Upper lobe of left lung (tissue), 6 donors: Measurements from ENCODE around the gene GOSR2. TPM values are rescaled to one million over a fixed set of nuclear protein-coding genes. Genes with fewer than 3 reads are reported as not detected.

Source experiments
- ATAC-seq, 2 donors: fragments of 200-7000 bp; cut with Tn5 transposase; one replicate each; pipeline ENCODE4 v1.9.1; 2022; ENCODE audit warnings: mild to moderate bottlenecking in 2 of 2, moderate library complexity in 2 of 2; ENCODE audit not compliant: low FRiP score in 2 of 2
- DNase-seq, 2 donors: peaks; one replicate each; pipeline ENCODE4 v3.0.0-alpha.2; 2019 to 2020
- H3K27ac ChIP-seq, 4 donors: fragments of 200-600 bp; sonication (generic); one replicate each; pipeline ENCODE4 v1.5.1; 2016 to 2019
- H3K27me3 ChIP-seq, 4 donors: fragments of 200-600 bp; sonication (generic); one replicate each; pipeline ENCODE4 v1.5.1; 2017 to 2019
- H3K36me3 ChIP-seq, 4 donors: fragments of 200-600 bp; sonication (generic); one replicate each; pipeline ENCODE4 v1.5.1; 2016 to 2019
- H3K4me1 ChIP-seq, 4 donors: fragments of 200-600 bp; sonication (generic); one replicate each; pipeline ENCODE4 v1.5.1; 2018 to 2019
- H3K4me3 ChIP-seq, 4 donors: fragments of 200-600 bp; sonication (generic); one replicate each; pipeline ENCODE4 v1.5.1; 2017 to 2019; ENCODE audit warnings: mild to moderate bottlenecking in 2 of 4, moderate library complexity in 1 of 4
- H3K9me3 ChIP-seq, 4 donors: fragments of 200-600 bp; sonication (generic); one replicate each; pipeline ENCODE4 v1.5.1; 2018 to 2019
- EP300 ChIP-seq, 4 donors: sonication (generic); formaldehyde crosslinking; IDR thresholded peaks; one replicate each; pipeline ENCODE4 v1.5.1; 2017; ENCODE audit warnings: antibody characterized with exemption in 4 of 4, control low read depth in 2 of 4
- POLR2A ChIP-seq, 4 donors: fragments of 450-650 bp; IDR thresholded peaks; one replicate each; pipeline ENCODE4 v1.5.1; 2016 to 2017; ENCODE audit warnings: antibody characterized with exemption in 4 of 4, mild to moderate bottlenecking in 2 of 4
- POLR2AphosphoS5 ChIP-seq, 2 donors: sonication (generic); formaldehyde crosslinking; IDR thresholded peaks; one replicate each; pipeline ENCODE4 v1.5.1; 2017; ENCODE audit warnings: antibody characterized with exemption in 2 of 2
- WGBS, 2 donors: methylation state at CpG; one replicate each; pipeline ENCODE4 v1.1.5; 2017 to 2018; 5-methylcytosine and 5-hydroxymethylcytosine counted together
- total RNA-seq, 6 donors: library from RNA; depleted of rRNA in 4 of 6; stranded (reverse); fragments of >200 nt in 4 of 6; gene quantifications; one replicate each; pipeline versions ENCODE4 v1.1.0 to v1.2.1, GENCODE V29; 2016 to 2021
- TF ChIP-seq, protein P1 (sequence below), 6 experiments: fragments of 450-650 bp in 4 of 6; fragments of 200-600 bp in 2 of 6; sonication (generic) in 2 of 6; IDR thresholded peaks; one replicate each; pipeline ENCODE4 v1.5.1; 2016 to 2019; ENCODE audit warnings: antibody characterized with exemption in 6 of 6
- donor health status: DM: no; HTN: no; CAD: no; lungs with moderate emphysema.
- donor health status: DM: no; HTN: yes; CAD: no; lungs with severe emphysema.

Gene GOSR2
- total RNA-seq, 6 donors from 2014 or later = 40.3 to 79.6 (median 50.8) TPM

DNA sequence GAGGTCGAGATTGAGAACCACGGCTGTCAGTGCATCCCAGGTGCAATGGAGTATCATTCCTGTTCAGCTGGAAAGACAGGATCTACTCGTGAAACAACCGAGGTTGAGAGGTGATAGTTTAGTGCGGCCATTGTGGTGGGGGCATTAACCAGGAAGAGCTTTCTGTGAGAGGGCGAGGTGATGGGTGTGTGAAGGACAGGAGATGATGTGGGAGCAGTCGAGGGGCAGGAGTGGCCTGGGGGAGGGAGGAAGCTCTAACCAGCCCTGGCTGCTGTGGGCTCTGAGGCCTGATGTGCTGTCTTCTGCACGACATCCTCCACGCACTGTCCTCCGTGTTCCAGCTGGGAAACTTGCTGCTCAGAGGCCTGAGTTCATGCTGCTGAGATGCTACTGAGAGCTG, 22.0 kb downstream of the GOSR2 start:
- no peak overlapping the region for H3K4me3 ChIP-seq
- ATAC-seq (no peak), DNase-seq (no peak)
- H3K27me3 ChIP-seq = no peaks in the 10 kb centered on the region
- peaks cover 0 to 23% (median 7%) of the 10 kb centered on the region in 4 donors for H3K36me3 ChIP-seq
- H3K27ac ChIP-seq = no peak overlapping the region
- H3K9me3 ChIP-seq = no peaks in the 10 kb centered on the region
- WGBS, 2 donors = 53 to 64% methylated on average over 9 to 10 of the region's 10 CpGs
- TF ChIP-seq EP300 (IDR thresholded peaks at IDR 0.05) (no peak), POLR2AphosphoS5 (IDR thresholded peaks at IDR 0.05) (no peak), POLR2A (IDR thresholded peaks at IDR 0.05) (no peak)
- TF ChIP-seq, protein P1, sequence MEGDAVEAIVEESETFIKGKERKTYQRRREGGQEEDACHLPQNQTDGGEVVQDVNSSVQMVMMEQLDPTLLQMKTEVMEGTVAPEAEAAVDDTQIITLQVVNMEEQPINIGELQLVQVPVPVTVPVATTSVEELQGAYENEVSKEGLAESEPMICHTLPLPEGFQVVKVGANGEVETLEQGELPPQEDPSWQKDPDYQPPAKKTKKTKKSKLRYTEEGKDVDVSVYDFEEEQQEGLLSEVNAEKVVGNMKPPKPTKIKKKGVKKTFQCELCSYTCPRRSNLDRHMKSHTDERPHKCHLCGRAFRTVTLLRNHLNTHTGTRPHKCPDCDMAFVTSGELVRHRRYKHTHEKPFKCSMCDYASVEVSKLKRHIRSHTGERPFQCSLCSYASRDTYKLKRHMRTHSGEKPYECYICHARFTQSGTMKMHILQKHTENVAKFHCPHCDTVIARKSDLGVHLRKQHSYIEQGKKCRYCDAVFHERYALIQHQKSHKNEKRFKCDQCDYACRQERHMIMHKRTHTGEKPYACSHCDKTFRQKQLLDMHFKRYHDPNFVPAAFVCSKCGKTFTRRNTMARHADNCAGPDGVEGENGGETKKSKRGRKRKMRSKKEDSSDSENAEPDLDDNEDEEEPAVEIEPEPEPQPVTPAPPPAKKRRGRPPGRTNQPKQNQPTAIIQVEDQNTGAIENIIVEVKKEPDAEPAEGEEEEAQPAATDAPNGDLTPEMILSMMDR (IDR thresholded peaks at IDR 0.05) = no peak
- H3K4me1 ChIP-seq = peaks cover 11 to 21% (median 16%) of the 10 kb centered on the region in 4 donors

DNA sequence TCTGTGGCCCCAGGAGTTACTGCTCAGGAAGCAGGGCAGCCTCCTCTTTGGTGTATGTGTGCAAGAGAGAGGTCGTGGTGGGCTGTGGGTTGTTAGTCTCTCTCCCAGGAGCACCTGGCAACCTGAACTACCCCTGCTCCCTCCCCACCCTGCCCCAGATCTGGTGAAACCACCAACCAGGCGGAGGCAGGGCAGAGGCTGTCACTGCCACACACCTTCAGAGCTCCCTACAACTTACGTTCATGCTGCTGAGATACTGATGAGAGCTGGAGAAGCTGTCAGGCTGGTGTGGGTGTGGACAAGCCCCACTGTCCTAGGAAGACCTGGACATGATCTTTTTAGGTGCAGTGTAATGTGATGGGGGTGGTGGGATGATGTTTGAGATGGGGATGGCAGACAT, 24.3 kb downstream of the GOSR2 start:
- no peak for TF ChIP-seq POLR2AphosphoS5 (IDR thresholded peaks at IDR 0.05)
- no peak for TF ChIP-seq EP300 (IDR thresholded peaks at IDR 0.05)
- TF ChIP-seq POLR2A (IDR thresholded peaks at IDR 0.05) = no peak
- TF ChIP-seq, protein P1 (IDR thresholded peaks at IDR 0.05) = no peak
- WGBS, 2 donors = 33 to 53% methylated on average over 2 to 3 of the region's 3 CpGs
- Histone ChIP-seq H3K27ac (no peak overlapping the region), H3K27me3 (no peaks in the 10 kb centered on the region), H3K36me3 (peaks cover 0 to 7% (median 0%) of the 10 kb centered on the region in 4 donors), H3K4me3 (no peak overlapping the region), H3K4me1 (peaks cover 11 to 21% (median 16%) of the 10 kb centered on the region in 4 donors), H3K9me3 (no peaks in the 10 kb centered on the region)
- ATAC-seq = no peak
- DNase-seq = no peak

DNA sequence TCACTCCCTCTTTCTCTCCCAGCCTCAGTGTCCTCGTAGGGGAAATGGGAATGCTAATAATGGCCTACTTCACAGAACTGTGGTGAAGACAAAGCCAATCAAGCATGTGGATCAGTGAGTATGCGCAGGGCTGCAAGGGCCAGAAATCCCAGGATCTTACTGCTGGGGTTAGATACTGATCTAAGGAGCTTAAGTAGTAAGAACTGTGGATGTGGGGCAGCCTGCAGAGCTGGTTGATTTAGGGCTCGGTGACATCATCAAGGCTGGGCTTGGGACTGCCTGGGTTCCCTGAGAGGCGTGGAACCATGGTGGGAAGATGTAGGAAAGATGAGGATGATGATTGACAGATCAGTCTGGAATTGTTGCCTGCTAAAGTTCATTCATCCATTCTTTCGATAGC, 25.6 kb downstream of the GOSR2 start:
- Histone ChIP-seq H3K36me3 (peaks cover 0 to 7% (median 0%) of the 10 kb centered on the region in 4 donors), H3K27me3 (no peaks in the 10 kb centered on the region), H3K4me3 (no peak overlapping the region), H3K27ac (no peak overlapping the region), H3K9me3 (no peaks in the 10 kb centered on the region), H3K4me1 (peaks cover 6 to 10% (median 8%) of the 10 kb centered on the region in 4 donors)
- no peak for TF ChIP-seq POLR2AphosphoS5 (IDR thresholded peaks at IDR 0.05)
- TF ChIP-seq EP300 (IDR thresholded peaks at IDR 0.05) = no peak
- no peak for TF ChIP-seq POLR2A (IDR thresholded peaks at IDR 0.05)
- TF ChIP-seq, protein P1 (IDR thresholded peaks at IDR 0.05) = no peak
- DNase-seq (no peak), ATAC-seq (no peak)
- WGBS, 2 donors = 93 to 95% methylated on average over 5 of the region's 5 CpGs

DNA sequence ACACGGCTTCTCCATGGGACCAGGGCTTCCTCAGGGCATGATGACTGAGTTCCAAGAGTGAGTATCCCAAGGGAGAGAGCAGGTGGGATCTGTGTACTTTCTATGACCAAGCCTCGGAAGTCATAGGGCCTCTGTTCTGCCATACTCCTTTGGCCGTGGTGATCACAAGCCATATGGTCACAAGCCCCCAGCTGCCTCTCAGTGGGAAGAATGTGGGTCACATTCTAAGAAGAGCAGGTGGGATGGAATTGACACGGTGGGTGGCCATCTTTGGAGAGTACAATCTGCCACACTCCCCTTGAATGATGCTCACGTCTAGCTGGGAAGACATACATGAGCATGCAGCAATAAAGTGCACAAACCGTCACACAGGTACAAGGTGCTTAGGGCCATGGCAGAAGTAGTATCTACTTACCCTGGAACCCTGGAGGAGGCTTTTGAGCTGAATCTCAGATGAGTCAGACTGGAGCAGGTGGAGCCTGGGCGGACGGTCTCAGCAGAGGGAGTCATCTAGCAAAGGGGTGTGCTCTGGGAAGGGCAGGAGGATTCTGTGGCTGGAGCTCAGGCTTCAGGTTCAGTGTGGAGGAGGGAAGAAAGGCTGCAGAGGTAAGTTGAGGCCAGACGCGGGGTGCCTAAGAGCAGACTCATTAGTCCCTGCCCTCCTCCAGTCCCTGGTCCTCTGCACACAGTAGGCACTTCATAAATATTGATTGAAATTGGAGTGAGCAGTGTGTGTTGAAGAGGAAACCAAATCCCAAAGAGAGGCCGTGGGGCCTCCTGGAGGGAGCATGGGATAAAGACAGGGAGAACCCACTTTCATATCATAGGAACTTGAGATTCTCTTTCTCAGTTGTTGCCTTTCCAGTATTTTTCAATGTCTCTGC, 26.6 kb downstream of the GOSR2 start:
- TF ChIP-seq POLR2AphosphoS5 (IDR thresholded peaks at IDR 0.05) = no peak
- TF ChIP-seq, protein P1 (IDR thresholded peaks at IDR 0.05) = no peak
- no peak for TF ChIP-seq EP300 (IDR thresholded peaks at IDR 0.05)
- no peak for TF ChIP-seq POLR2A (IDR thresholded peaks at IDR 0.05)
- 84 to 93% methylated on average over 8 to 11 of the region's 11 CpGs for WGBS, 2 donors
- ATAC-seq = no peak

More for the DNA sequence above, 26.6 kb downstream of the GOSR2 start:
- no peak for DNase-seq
- H3K9me3 ChIP-seq = no peaks in the 10 kb centered on the region
- H3K4me1 ChIP-seq = peaks cover 0 to under 1% (median 0%) of the 10 kb centered on the region in 4 donors
- H3K36me3 ChIP-seq = peaks cover 0 to 7% (median 0%) of the 10 kb centered on the region in 4 donors
- H3K27me3 ChIP-seq = no peaks in the 10 kb centered on the region
- no peak overlapping the region for H3K27ac ChIP-seq
- H3K4me3 ChIP-seq = no peak overlapping the region
